ENCODE data around the gene SELENOP. TPM values are rescaled to one million over a fixed set of nuclear protein-coding genes. Genes with fewer than 3 reads are reported as not detected.
A peak's percentile ranks its signal among the peaks of the same experiment; 100 is the strongest.

The SELENOP gene
- total and polyA plus RNA-seq, 2 of the 8 experiments (the other 6 are each of a cell fraction or from before 2014, with no cell fraction given) = 5.5 to 19.4 TPM

GRCh38 chr5:42785756-42786155 lies 25.9 kb downstream of the SELENOP start:
- CTCF ChIA-PET (ENCODE audit: partially characterized antibody) = interaction anchor here (0.7 kb wide), 1 partner anchor 130 kb away, joined by 3 read pairs; no protein-coding TSS in a partner anchor
- Histone ChIP-seq H3K9ac (replicated peaks in 1 of 4; ENCODE audit: extremely low read depth in 1 of 4, low read depth in 3 of 4, low read length in 3 of 4) (no peak overlapping the region), H4K91ac (replicated peaks; ENCODE audit: insufficient read length, low read length) (no peak overlapping the region), H3K27ac (ENCODE audit: low read depth, low read length) (no peak overlapping the region), H3K14ac (ENCODE audit: insufficient read length) (no peak overlapping the region), H2BK5ac (ENCODE audit: low read depth, low read length) (no peak overlapping the region), H3K4me3 (ENCODE audit: extremely low read depth in 1 of 4, insufficient read depth in 2 of 4, low read depth in 3 of 4, low read length in 4 of 4) (no peak overlapping the region), H2BK12ac (ENCODE audit: low read depth, low read length) (no peak overlapping the region), H3K36me3 (ENCODE audit: control insufficient read depth in 2 of 4, insufficient read depth in 4 of 4, low read length in 3 of 4) (no peaks in the 10 kb centered on the region), H3K4ac (replicated peaks; ENCODE audit: insufficient read length, low read depth, low read length) (no peak overlapping the region), H4K8ac (ENCODE audit: extremely low read depth, insufficient read depth, low read length) (no peak overlapping the region), H3K4me2 (ENCODE audit: insufficient read depth in 1 of 2, low read depth in 2 of 2, low read length in 2 of 2) (no peak overlapping the region), H3K23me2 (ENCODE audit: low read depth, low read length) (no peaks in the 10 kb centered on the region), H2AK5ac (ENCODE audit: low read depth, low read length) (no peak overlapping the region), H3K56ac (replicated peaks; ENCODE audit: insufficient read length, low read depth, low read length) (no peak overlapping the region), H2BK20ac (ENCODE audit: low read length) (no peak overlapping the region), H4K20me1 (replicated peaks in 1 of 2; ENCODE audit: control insufficient read depth in 1 of 2, insufficient read depth in 2 of 2, low read length in 2 of 2) (no peaks in the 10 kb centered on the region), H3K79me2 (ENCODE audit: control insufficient read depth in 1 of 2, insufficient read depth in 2 of 2, low read length in 2 of 2) (no peaks in the 10 kb centered on the region; a peak in 1 of 4 replicates), H3K18ac (ENCODE audit: extremely low read depth, low read length) (no peak overlapping the region), H3K27me3 (replicated peaks in 1 of 4; ENCODE audit: control insufficient read depth in 3 of 4, extremely low read depth in 1 of 4, insufficient read depth in 3 of 4, low read length in 3 of 4) (no peaks in the 10 kb centered on the region), H2AFZ (ENCODE audit: low read length) (no peak overlapping the region), H2BK120ac (replicated peaks; ENCODE audit: low read depth, low read length) (no peak overlapping the region), H3K23ac (ENCODE audit: insufficient read length) (no peak overlapping the region), H4K5ac (ENCODE audit: insufficient read length, low read depth, low read length) (no peak overlapping the region), H3K9me3 (ENCODE audit: insufficient read depth in 2 of 2, low read depth in 1 of 2, low read length in 1 of 2) (no peaks in the 10 kb centered on the region), H3K4me1 (replicated peaks in 1 of 4; ENCODE audit: control insufficient read depth in 3 of 4, insufficient read depth in 4 of 4, low read length in 3 of 4) (no peaks in the 10 kb centered on the region), H3K79me1 (ENCODE audit: low read depth, low read length) (no peaks in the 10 kb centered on the region), H2BK15ac (ENCODE audit: low read length) (no peak overlapping the region)
- POLR2A ChIA-PET (ENCODE audit: partially characterized antibody) = no interaction called here
- WGBS, 2 experiments (ENCODE audit: extremely low coverage in 1 of 2, insufficient coverage in 1 of 2, insufficient read length in 1 of 2, insufficient replicate concordance in 2 of 2, low coverage in 1 of 2, low lambda C conversion rate in 2 of 2, missing lambda C conversion rate in 1 of 2) = 98% methylated on average over 4 of the region's 4 CpGs; no CpG with 5 or more reads in 1 of the 2 experiments
- DNase-seq (ENCODE audit: low read depth in 1 of 2, low spot score in 2 of 2) (no peak), FAIRE-seq (peak; percentile 19)
